K562 (cell line): ENCODE results near the gene CDKN2C. TPM values are rescaled to one million over a fixed set of nuclear protein-coding genes. Genes with fewer than 3 reads are reported as not detected.
A peak's percentile ranks its signal among the peaks of the same experiment; 100 is the strongest.

ENCODE experiments used
- CHCHD3 ChIP-seq: fragments of 250-450 bp; sonication (Bioruptor Pico); IDR thresholded peaks from 2 replicates; pipeline ENCODE4 v2.1.2; 2022; ENCODE audit warnings: mild to moderate bottlenecking
- DNMT1 ChIP-seq: fragments of 450-650 bp; IDR thresholded peaks from 2 replicates; pipeline ENCODE4 v1.6.1; 2016; ENCODE audit warnings: antibody characterized with exemption, mild to moderate bottlenecking
- HDAC2 ChIP-seq: fragments of 450-650 bp; IDR thresholded peaks from 2 replicates; pipeline ENCODE4 v1.6.1; 2016; ENCODE audit warnings: mild to moderate bottlenecking
- HMG20B ChIP-seq: fragments of 250-450 bp; sonication (Bioruptor Pico); IDR thresholded peaks from 2 replicates; pipeline ENCODE4 v1.5.0; 2021; ENCODE audit warnings: mild to moderate bottlenecking
- L3MBTL2 ChIP-seq: fragments of 450-650 bp; IDR thresholded peaks from 2 replicates; pipeline ENCODE4 v1.6.1; 2016; ENCODE audit warnings: mild to moderate bottlenecking, moderate library complexity
- POLR2AphosphoS2 ChIP-seq: IDR thresholded peaks from 2 replicates; pipeline ENCODE4 v1.6.1; 2012; ENCODE audit warnings: low read length, improper control_type of control experiment
- POLR3G ChIP-seq: IDR thresholded peaks from 2 replicates; pipeline ENCODE4 v1.6.1; 2011; ENCODE audit not compliant: insufficient read length, insufficient replicate concordance; ENCODE audit errors: extremely low read depth
- PRPF4 ChIP-seq: fragments of 200-400 bp; formaldehyde crosslinking; IDR thresholded peaks from one replicate; pipeline ENCODE4 v1.6.1; 2017; ENCODE audit warnings: low read length, low read depth, mild to moderate bottlenecking; ENCODE audit not compliant: insufficient read depth, poor library complexity, severe bottlenecking
- TEAD4 ChIP-seq, 2 experiments: sonication (generic) in 1 of 2; formaldehyde crosslinking in 1 of 2; IDR thresholded peaks; 2 replicates each; pipeline versions ENCODE4 v1.6.1 to v1.8.0; 2012 to 2022; ENCODE audit warnings: borderline replicate concordance in 1 of 2, inconsistent platforms in 1 of 2, low read length in 1 of 2, mild to moderate bottlenecking in 1 of 2, missing genetic modification reagents in 1 of 2
- TFAP4 ChIP-seq: sonication (generic); formaldehyde crosslinking; IDR thresholded peaks from 2 replicates; pipeline ENCODE4 v1.8.0; 2022; ENCODE audit warnings: missing genetic modification reagents, mild to moderate bottlenecking, moderate library complexity, borderline replicate concordance
- TRIM24 ChIP-seq, 2 experiments: fragments of 450-650 bp; IDR thresholded peaks; 2 replicates each; pipeline ENCODE4 v1.6.1; 2016
- TSC22D4 ChIP-seq: fragments of 450-650 bp; IDR thresholded peaks from 2 replicates; pipeline ENCODE4 v1.6.1; 2016; ENCODE audit warnings: missing genetic modification characterization, missing biosample characterization, control low read depth
- ZKSCAN3 ChIP-seq: fragments of 250-450 bp; sonication (Bioruptor Pico); IDR thresholded peaks from 2 replicates; pipeline ENCODE4 v1.4.0; 2020
- ZNF232 ChIP-seq: sonication (generic); formaldehyde crosslinking; IDR thresholded peaks from 2 replicates; pipeline ENCODE4 v1.8.0; 2022; ENCODE audit warnings: mild to moderate bottlenecking, missing genetic modification reagents
- ZSCAN29 ChIP-seq: fragments of 450-650 bp; IDR thresholded peaks from 2 replicates; pipeline ENCODE4 v1.6.1; 2017
- polyA plus RNA-seq, 8 experiments: library from polyadenylated mRNA; depleted of rRNA in 4 of 8; stranded (reverse) in 5 of 8; unstranded in 3 of 8; fragments of >200 nt; fragmentation: Nextera tagmentation in 2 of 8; fragmentation: Illumina TruSeq in 1 of 8; extraction: Ambion mirVana in 2 of 8; extraction: Trizol in 1 of 8; gene quantifications; 2 replicates each; pipeline versions ENCODE4 v1.2.1 to v1.2.3, GENCODE V29; 2011 to 2014; ENCODE audit warnings: inconsistent platforms in 1 of 8, missing spikeins in 1 of 8
- total RNA-seq, 7 experiments: library from RNA; depleted of rRNA in 6 of 7; stranded (reverse); fragments of >200 nt in 6 of 7; fragmentation: Illumina TruSeq in 2 of 7; extraction: Trizol in 2 of 7; gene quantifications; 2 replicates each; pipeline versions ENCODE4 v1.2.1 to v1.2.3, GENCODE V29; 2011 to 2021; ENCODE audit warnings: low replicate concordance in 1 of 7
- TF ChIP-seq, protein P1 (sequence below): fragments of 450-650 bp; IDR thresholded peaks from 2 replicates; pipeline ENCODE4 v1.6.1; 2016; ENCODE audit warnings: mild to moderate bottlenecking, moderate library complexity

CDKN2C gene
- total and polyA plus RNA-seq, 9 of the 15 experiments (the other 6 are each of a cell fraction or from before 2014, with no cell fraction given): 11.9 to 74.3 (median 45.9) TPM

- TF ChIP-seq TFAP4 (no peak), DNMT1 (no peak), HMG20B (CRISPR knock-in tag) (no peak), TRIM24 (IDR thresholded peaks at IDR 0.05) (no peak), ZNF232 (CRISPR knock-in tag) (no peak), POLR2AphosphoS2 (no peak), ZKSCAN3 (no peak), PRPF4 (no peak), TSC22D4 (tag) (no peak), TEAD4 (IDR thresholded peaks at IDR 0.05; ENCODE audit: low read length) (no peak), TEAD4 (CRISPR knock-in tag; IDR thresholded peaks at IDR 0.05; ENCODE audit: borderline replicate concordance) (no peak), L3MBTL2 (peak; percentile 98), HDAC2 (0 out of 2 replicates have a peak, but pooled peaks have one; percentile 36), POLR3G (no peak), ZSCAN29 (no peak), CHCHD3 (CRISPR knock-in tag) (no peak)
- TF ChIP-seq, protein P1, sequence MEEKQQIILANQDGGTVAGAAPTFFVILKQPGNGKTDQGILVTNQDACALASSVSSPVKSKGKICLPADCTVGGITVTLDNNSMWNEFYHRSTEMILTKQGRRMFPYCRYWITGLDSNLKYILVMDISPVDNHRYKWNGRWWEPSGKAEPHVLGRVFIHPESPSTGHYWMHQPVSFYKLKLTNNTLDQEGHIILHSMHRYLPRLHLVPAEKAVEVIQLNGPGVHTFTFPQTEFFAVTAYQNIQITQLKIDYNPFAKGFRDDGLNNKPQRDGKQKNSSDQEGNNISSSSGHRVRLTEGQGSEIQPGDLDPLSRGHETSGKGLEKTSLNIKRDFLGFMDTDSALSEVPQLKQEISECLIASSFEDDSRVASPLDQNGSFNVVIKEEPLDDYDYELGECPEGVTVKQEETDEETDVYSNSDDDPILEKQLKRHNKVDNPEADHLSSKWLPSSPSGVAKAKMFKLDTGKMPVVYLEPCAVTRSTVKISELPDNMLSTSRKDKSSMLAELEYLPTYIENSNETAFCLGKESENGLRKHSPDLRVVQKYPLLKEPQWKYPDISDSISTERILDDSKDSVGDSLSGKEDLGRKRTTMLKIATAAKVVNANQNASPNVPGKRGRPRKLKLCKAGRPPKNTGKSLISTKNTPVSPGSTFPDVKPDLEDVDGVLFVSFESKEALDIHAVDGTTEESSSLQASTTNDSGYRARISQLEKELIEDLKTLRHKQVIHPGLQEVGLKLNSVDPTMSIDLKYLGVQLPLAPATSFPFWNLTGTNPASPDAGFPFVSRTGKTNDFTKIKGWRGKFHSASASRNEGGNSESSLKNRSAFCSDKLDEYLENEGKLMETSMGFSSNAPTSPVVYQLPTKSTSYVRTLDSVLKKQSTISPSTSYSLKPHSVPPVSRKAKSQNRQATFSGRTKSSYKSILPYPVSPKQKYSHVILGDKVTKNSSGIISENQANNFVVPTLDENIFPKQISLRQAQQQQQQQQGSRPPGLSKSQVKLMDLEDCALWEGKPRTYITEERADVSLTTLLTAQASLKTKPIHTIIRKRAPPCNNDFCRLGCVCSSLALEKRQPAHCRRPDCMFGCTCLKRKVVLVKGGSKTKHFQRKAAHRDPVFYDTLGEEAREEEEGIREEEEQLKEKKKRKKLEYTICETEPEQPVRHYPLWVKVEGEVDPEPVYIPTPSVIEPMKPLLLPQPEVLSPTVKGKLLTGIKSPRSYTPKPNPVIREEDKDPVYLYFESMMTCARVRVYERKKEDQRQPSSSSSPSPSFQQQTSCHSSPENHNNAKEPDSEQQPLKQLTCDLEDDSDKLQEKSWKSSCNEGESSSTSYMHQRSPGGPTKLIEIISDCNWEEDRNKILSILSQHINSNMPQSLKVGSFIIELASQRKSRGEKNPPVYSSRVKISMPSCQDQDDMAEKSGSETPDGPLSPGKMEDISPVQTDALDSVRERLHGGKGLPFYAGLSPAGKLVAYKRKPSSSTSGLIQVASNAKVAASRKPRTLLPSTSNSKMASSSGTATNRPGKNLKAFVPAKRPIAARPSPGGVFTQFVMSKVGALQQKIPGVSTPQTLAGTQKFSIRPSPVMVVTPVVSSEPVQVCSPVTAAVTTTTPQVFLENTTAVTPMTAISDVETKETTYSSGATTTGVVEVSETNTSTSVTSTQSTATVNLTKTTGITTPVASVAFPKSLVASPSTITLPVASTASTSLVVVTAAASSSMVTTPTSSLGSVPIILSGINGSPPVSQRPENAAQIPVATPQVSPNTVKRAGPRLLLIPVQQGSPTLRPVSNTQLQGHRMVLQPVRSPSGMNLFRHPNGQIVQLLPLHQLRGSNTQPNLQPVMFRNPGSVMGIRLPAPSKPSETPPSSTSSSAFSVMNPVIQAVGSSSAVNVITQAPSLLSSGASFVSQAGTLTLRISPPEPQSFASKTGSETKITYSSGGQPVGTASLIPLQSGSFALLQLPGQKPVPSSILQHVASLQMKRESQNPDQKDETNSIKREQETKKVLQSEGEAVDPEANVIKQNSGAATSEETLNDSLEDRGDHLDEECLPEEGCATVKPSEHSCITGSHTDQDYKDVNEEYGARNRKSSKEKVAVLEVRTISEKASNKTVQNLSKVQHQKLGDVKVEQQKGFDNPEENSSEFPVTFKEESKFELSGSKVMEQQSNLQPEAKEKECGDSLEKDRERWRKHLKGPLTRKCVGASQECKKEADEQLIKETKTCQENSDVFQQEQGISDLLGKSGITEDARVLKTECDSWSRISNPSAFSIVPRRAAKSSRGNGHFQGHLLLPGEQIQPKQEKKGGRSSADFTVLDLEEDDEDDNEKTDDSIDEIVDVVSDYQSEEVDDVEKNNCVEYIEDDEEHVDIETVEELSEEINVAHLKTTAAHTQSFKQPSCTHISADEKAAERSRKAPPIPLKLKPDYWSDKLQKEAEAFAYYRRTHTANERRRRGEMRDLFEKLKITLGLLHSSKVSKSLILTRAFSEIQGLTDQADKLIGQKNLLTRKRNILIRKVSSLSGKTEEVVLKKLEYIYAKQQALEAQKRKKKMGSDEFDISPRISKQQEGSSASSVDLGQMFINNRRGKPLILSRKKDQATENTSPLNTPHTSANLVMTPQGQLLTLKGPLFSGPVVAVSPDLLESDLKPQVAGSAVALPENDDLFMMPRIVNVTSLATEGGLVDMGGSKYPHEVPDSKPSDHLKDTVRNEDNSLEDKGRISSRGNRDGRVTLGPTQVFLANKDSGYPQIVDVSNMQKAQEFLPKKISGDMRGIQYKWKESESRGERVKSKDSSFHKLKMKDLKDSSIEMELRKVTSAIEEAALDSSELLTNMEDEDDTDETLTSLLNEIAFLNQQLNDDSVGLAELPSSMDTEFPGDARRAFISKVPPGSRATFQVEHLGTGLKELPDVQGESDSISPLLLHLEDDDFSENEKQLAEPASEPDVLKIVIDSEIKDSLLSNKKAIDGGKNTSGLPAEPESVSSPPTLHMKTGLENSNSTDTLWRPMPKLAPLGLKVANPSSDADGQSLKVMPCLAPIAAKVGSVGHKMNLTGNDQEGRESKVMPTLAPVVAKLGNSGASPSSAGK: peak; percentile 97
Measured at GRCh38 chr1:50967416-50968157, 2.5 kb upstream of the CDKN2C start (continued).
